CD14-positive monocyte (primary cell): Measurements from ENCODE around the gene ADAMTSL3. TPM values are rescaled to one million over a fixed set of nuclear protein-coding genes. Genes with fewer than 3 reads are reported as not detected.

Experiments
- DNase-seq, 3 donors: peaks; one replicate each; pipeline ENCODE4 v3.0.0-alpha.2; 2011 to 2022
- H2AFZ ChIP-seq: 2 replicates; pipeline ENCODE4 v1.6.0; 2012; ENCODE audit warnings: mild to moderate bottlenecking, low read depth, low read length, inconsistent platforms; ENCODE audit not compliant: insufficient read depth, poor library complexity, severe bottlenecking
- H3K27ac ChIP-seq, 2 donors: 1 replicate in 1 of 2; 2 replicates in 1 of 2; pipeline ENCODE4 v1.5.1; 2012 to 2013; ENCODE audit warnings: low read length in 2 of 2, control low read depth in 1 of 2, inconsistent platforms in 1 of 2, low read depth in 1 of 2, mild to moderate bottlenecking in 1 of 2
- H3K27me3 ChIP-seq, 2 donors: one replicate each; pipeline versions ENCODE4 v1.6.0 to v1.6.1; 2011 to 2013; ENCODE audit warnings: low read length in 2 of 2; ENCODE audit not compliant: control insufficient read depth in 2 of 2, insufficient read depth in 2 of 2
- H3K36me3 ChIP-seq, 2 donors: replicated peaks in 1 of 2; 1 replicate in 1 of 2; 2 replicates in 1 of 2; pipeline versions ENCODE4 v1.5.1 to v1.6.1; 2012 to 2013; ENCODE audit warnings: low read length in 2 of 2, control low read depth in 1 of 2, inconsistent platforms in 1 of 2, mild to moderate bottlenecking in 1 of 2; ENCODE audit not compliant: insufficient read depth in 2 of 2, control insufficient read depth in 1 of 2
- H3K4me1 ChIP-seq, 2 donors: 1 replicate in 1 of 2; 2 replicates in 1 of 2; pipeline versions ENCODE4 v1.5.1 to v1.6.1; 2012 to 2013; ENCODE audit warnings: low read length in 2 of 2, control low read depth in 1 of 2, inconsistent platforms in 1 of 2, mild to moderate bottlenecking in 1 of 2, moderate library complexity in 1 of 2; ENCODE audit not compliant: insufficient read depth in 2 of 2, control insufficient read depth in 1 of 2
- H3K4me2 ChIP-seq: replicated peaks from 2 replicates; pipeline ENCODE3; 2012; ENCODE audit warnings: low read length, moderate library complexity, mild to moderate bottlenecking; ENCODE audit not compliant: poor library complexity, severe bottlenecking; ENCODE audit errors: extremely low read depth
- H3K4me3 ChIP-seq, 3 experiments: fragments of 200-600 bp in 1 of 3; sonication (generic) in 1 of 3; replicated peaks in 1 of 3; 1 replicate in 2 of 3; 2 replicates in 1 of 3; pipeline ENCODE4 v1.5.1; 2011 to 2013; ENCODE audit warnings: low read length in 3 of 3, mild to moderate bottlenecking in 3 of 3, control low read depth in 2 of 3, low read depth in 2 of 3, inconsistent platforms in 1 of 3, moderate library complexity in 1 of 3
- H3K79me2 ChIP-seq: 2 replicates; pipeline ENCODE4 v1.6.0; 2012; ENCODE audit warnings: mild to moderate bottlenecking, control low read depth, inconsistent platforms, low read length, moderate library complexity; ENCODE audit not compliant: insufficient read depth
- H3K9ac ChIP-seq: 2 replicates; pipeline ENCODE4 v1.6.0; 2017; ENCODE audit warnings: low read length, mild to moderate bottlenecking; ENCODE audit not compliant: insufficient read depth, poor library complexity, severe bottlenecking
- H3K9me3 ChIP-seq, 2 donors: replicated peaks in 1 of 2; 1 replicate in 1 of 2; 2 replicates in 1 of 2; pipeline versions ENCODE4 v1.5.1 to v1.6.1; 2012 to 2013; ENCODE audit warnings: low read length in 2 of 2, control low read depth in 1 of 2; ENCODE audit not compliant: control insufficient read depth in 1 of 2, insufficient read depth in 1 of 2
- H4K20me1 ChIP-seq: 2 replicates; pipeline ENCODE4 v1.6.0; 2012; ENCODE audit warnings: mild to moderate bottlenecking, low read length, control low read depth, moderate library complexity; ENCODE audit not compliant: insufficient read depth
- H3K27ac Mint-ChIP-seq, 7 donors: one replicate each; pipeline ENCODE4 v1.8.0; 2020; ENCODE audit warnings: mild to moderate bottlenecking in 7 of 7, mixed read lengths in 7 of 7, moderate library complexity in 6 of 7, inconsistent platforms in 2 of 7
- H3K27me3 Mint-ChIP-seq, 3 donors: one replicate each; pipeline ENCODE4 v1.8.0; 2021 to 2022; ENCODE audit warnings: low read depth in 3 of 3, mild to moderate bottlenecking in 3 of 3, mixed read lengths in 3 of 3, moderate library complexity in 3 of 3, inconsistent platforms in 1 of 3
- H3K36me3 Mint-ChIP-seq, 2 donors: one replicate each; pipeline ENCODE4 v1.8.0; 2020; ENCODE audit warnings: mixed read lengths in 2 of 2, inconsistent platforms in 1 of 2, mild to moderate bottlenecking in 1 of 2
- H3K4me1 Mint-ChIP-seq: one replicate; pipeline ENCODE4 v1.8.0; 2020; ENCODE audit warnings: mild to moderate bottlenecking, mixed read lengths
- H3K4me3 Mint-ChIP-seq, 2 donors: one replicate each; pipeline ENCODE4 v1.8.0; 2020; ENCODE audit warnings: mild to moderate bottlenecking in 2 of 2, mixed read lengths in 2 of 2, moderate library complexity in 1 of 2
- H3K9me3 Mint-ChIP-seq, 7 donors: one replicate each; pipeline ENCODE4 v1.8.0; 2020 to 2022; ENCODE audit warnings: mixed read lengths in 7 of 7, mild to moderate bottlenecking in 6 of 7, moderate library complexity in 6 of 7, inconsistent platforms in 2 of 7
- CTCF ChIP-seq: fragments of 200-600 bp; IDR thresholded peaks from one replicate; pipeline ENCODE4 v1.8.0; 2022; ENCODE audit warnings: antibody characterized with exemption, mild to moderate bottlenecking
- WGBS: methylation state at CpG from one replicate; pipeline ENCODE4 v1.1.5; 2013; ENCODE audit warnings: missing lambda C conversion rate; ENCODE audit not compliant: insufficient coverage; 5-methylcytosine and 5-hydroxymethylcytosine counted together
- intact Hi-C, 2 donors: fragments of 100-400 bp; cut with micrococcal nuclease; formaldehyde crosslinking; loops; one replicate each; pipeline versions ENCODE4 v1.15.0 to v1.15.1; 2023
- polyA plus RNA-seq, 3 donors: library from polyadenylated mRNA; depleted of rRNA in 1 of 3; unstranded in 2 of 3; stranded (reverse) in 1 of 3; fragments of 300-500 nt in 2 of 3; fragments of >200 nt in 1 of 3; fragmentation: Illumina TruSeq in 2 of 3; gene quantifications; 1 replicate in 2 of 3; 2 replicates in 1 of 3; pipeline ENCODE4 v1.2.3, GENCODE V29; 2012 to 2021

ADAMTSL3 gene
- polyA plus RNA-seq, 3 donors, result not detected

- H2AFZ ChIP-seq, result no peak overlapping the region
- no peak overlapping the region for H3K4me2 ChIP-seq
- no peaks in the 10 kb centered on the region for H3K4me1 ChIP-seq
- H3K27me3 ChIP-seq, result no peaks in the 10 kb centered on the region
- H3K9me3 ChIP-seq, result no peaks in the 10 kb centered on the region
- Mint-ChIP-seq H3K27ac (no peak overlapping the region), H3K9me3 (peaks cover 0 to 1% (median 0%) of the 10 kb centered on the region in 7 donors), H3K4me1 (no peaks in the 10 kb centered on the region), H3K4me3 (no peak overlapping the region), H3K36me3 (no peaks in the 10 kb centered on the region), H3K27me3 (no peaks in the 10 kb centered on the region)
- TF ChIP-seq CTCF, result no peak
- H3K27ac ChIP-seq, result no peak overlapping the region
- DNase-seq, result no peak
- H3K79me2 ChIP-seq, result no peaks in the 10 kb centered on the region
- H3K9ac ChIP-seq, result no peak overlapping the region
- no CpG with 5 or more reads among the region's 1 CpG for WGBS
- intact Hi-C loops, result no loop called here
- H3K4me3 ChIP-seq, result no peak overlapping the region
- H3K36me3 ChIP-seq, result no peaks in the 10 kb centered on the region
- H4K20me1 ChIP-seq, result no peaks in the 10 kb centered on the region
Measured at GRCh38 chr15:83890587-83890986, 236.7 kb downstream of the ADAMTSL3 start.

- no peak for DNase-seq
- Histone ChIP-seq H3K4me3 (no peak overlapping the region), H4K20me1 (no peaks in the 10 kb centered on the region), H3K79me2 (no peaks in the 10 kb centered on the region), H3K27ac (no peak overlapping the region), H2AFZ (no peak overlapping the region), H3K9ac (no peak overlapping the region), H3K27me3 (no peaks in the 10 kb centered on the region), H3K4me2 (no peak overlapping the region), H3K4me1 (no peaks in the 10 kb centered on the region), H3K36me3 (no peaks in the 10 kb centered on the region), H3K9me3 (no peaks in the 10 kb centered on the region)
- H3K4me3 Mint-ChIP-seq, result no peak overlapping the region
- H3K36me3 Mint-ChIP-seq, result no peaks in the 10 kb centered on the region
- H3K4me1 Mint-ChIP-seq, result no peaks in the 10 kb centered on the region
- H3K27ac Mint-ChIP-seq, result no peak overlapping the region
- 100% methylated on average over 1 of the region's 4 CpGs for WGBS
- intact Hi-C loops, result no loop called here
- H3K27me3 Mint-ChIP-seq, result no peaks in the 10 kb centered on the region
- no peak for TF ChIP-seq CTCF
- peaks cover 0 to 1% (median 0%) of the 10 kb centered on the region in 7 donors for H3K9me3 Mint-ChIP-seq
Measured at GRCh38 chr15:83892498-83892897, 238.6 kb downstream of the ADAMTSL3 start.
